GM04503 (cell line): Measurements from ENCODE around the gene KRTAP13-3.

Experiments used
- DNase-seq: peaks from one replicate; pipeline ENCODE4 v3.0.0-alpha.2; 2012; ENCODE audit warnings: low read depth

The KRTAP13-3 gene

GRCh38 chr21:30425826-30426225 lies at the start of gene KRTAP13-3:
KRTAP13-3 (minus strand) TSS chr21:30425926; CDS start chr21:30425912, 14 bp downstream.
- no peak for DNase-seq

- DNase-seq = no peak
Observed at GRCh38 chr21:30468900-30469714, 43.4 kb upstream of the KRTAP13-3 start.

- no peak for DNase-seq
Observed at GRCh38 chr21:30463713-30464112, 38.0 kb upstream of the KRTAP13-3 start.

GRCh38 chr21:30448514-30448913 lies 22.8 kb upstream of the KRTAP13-3 start:
- DNase-seq = no peak

- no peak for DNase-seq
Observed at GRCh38 chr21:30447056-30447455, 21.3 kb upstream of the KRTAP13-3 start.

GRCh38 chr21:30444204-30444603 lies 18.5 kb upstream of the KRTAP13-3 start:
- DNase-seq = no peak

GRCh38 chr21:30443226-30443625 lies 17.5 kb upstream of the KRTAP13-3 start:
- no peak for DNase-seq

GRCh38 chr21:30439975-30440374 lies 14.2 kb upstream of the KRTAP13-3 start, which contains the start of gene KRTAP15-1:
KRTAP15-1 (plus strand) TSS chr21:30440275; CDS start chr21:30440328, 53 bp downstream.
- no peak for DNase-seq

- DNase-seq = no peak
Observed at GRCh38 chr21:30437010-30437565, 11.4 kb upstream of the KRTAP13-3 start.

- no peak for DNase-seq
Observed at GRCh38 chr21:30434033-30434631, 8.4 kb upstream of the KRTAP13-3 start.

GRCh38 chr21:30430170-30430655 lies 4.5 kb upstream of the KRTAP13-3 start, which contains the start of gene KRTAP13-4:
KRTAP13-4 (plus strand) TSS chr21:30430220; CDS start chr21:30430276, 56 bp downstream.
- DNase-seq = no peak

- no peak for DNase-seq
Observed at GRCh38 chr21:30426731-30427130, 1.0 kb upstream of the KRTAP13-3 start.

- no peak for DNase-seq
Observed at GRCh38 chr21:30415993-30416392, 9.7 kb downstream of the KRTAP13-3 start.

GRCh38 chr21:30408782-30409494 lies 16.8 kb downstream of the KRTAP13-3 start:
- DNase-seq = no peak

GRCh38 chr21:30395731-30396130 lies 30.0 kb downstream of the KRTAP13-3 start, which contains the start of gene KRTAP13-1:
KRTAP13-1 (plus strand) TSS chr21:30396031; CDS start chr21:30396087, 56 bp downstream.
- DNase-seq = no peak

GRCh38 chr21:30391492-30392025 lies 34.2 kb downstream of the KRTAP13-3 start:
- DNase-seq = no peak

GRCh38 chr21:30382201-30382600 lies 43.5 kb downstream of the KRTAP13-3 start:
- DNase-seq = no peak
